Stomach smooth muscle (tissue), 2 donors: ENCODE results near the gene PTGFRN.

Experiments
- H3K27ac ChIP-seq: one replicate; pipeline ENCODE4 v1.7.0; 2013; ENCODE audit warnings: mild to moderate bottlenecking, low read length, inconsistent platforms
- H3K27me3 ChIP-seq, 2 donors: one replicate each; pipeline ENCODE4 v1.7.0; 2013; ENCODE audit warnings: low read length in 2 of 2; ENCODE audit not compliant: insufficient read depth in 2 of 2, control insufficient read depth in 1 of 2
- H3K36me3 ChIP-seq, 2 donors: one replicate each; pipeline ENCODE4 v1.7.0; 2013; ENCODE audit warnings: low read length in 2 of 2; ENCODE audit not compliant: control insufficient read depth in 2 of 2, insufficient read depth in 2 of 2
- H3K4me1 ChIP-seq: one replicate; pipeline ENCODE4 v1.7.0; 2013; ENCODE audit warnings: low read length; ENCODE audit not compliant: control insufficient read depth, insufficient read depth
- H3K4me3 ChIP-seq, 2 donors: one replicate each; pipeline ENCODE4 v1.7.0; 2013; ENCODE audit warnings: low read length in 2 of 2
- H3K9ac ChIP-seq, 2 donors: one replicate each; pipeline ENCODE4 v1.7.0; 2013; ENCODE audit warnings: low read length in 2 of 2, mild to moderate bottlenecking in 1 of 2
- H3K9me3 ChIP-seq, 2 donors: one replicate each; pipeline ENCODE4 v1.7.0; 2013; ENCODE audit warnings: low read length in 2 of 2; ENCODE audit not compliant: control insufficient read depth in 2 of 2
- donor health status: healthy.
- donor health status: Pancreatic carcinoma.

PTGFRN gene

DNA sequence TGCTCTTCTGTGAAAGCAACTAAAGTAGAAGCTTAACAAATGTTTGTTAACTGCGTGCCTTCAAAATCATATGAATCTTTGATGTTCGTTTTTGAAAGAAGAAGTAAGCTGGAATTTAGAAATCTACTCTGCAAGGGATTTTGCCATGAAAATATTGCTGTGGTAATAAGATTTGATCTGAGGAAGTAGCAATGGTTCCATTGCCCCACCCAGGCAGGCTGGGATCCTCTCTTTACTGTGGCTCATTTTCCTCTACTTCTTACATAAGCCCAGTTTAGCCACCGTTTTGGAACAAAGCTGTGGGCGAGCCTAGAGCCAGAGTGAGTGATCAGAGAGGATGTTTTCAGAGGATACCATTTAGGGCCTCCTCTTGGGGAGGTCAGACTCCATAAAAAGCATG, 20.3 kb upstream of the PTGFRN start:
- no peak overlapping the region for H3K9ac ChIP-seq
- no peak overlapping the region for H3K4me3 ChIP-seq
- no peaks in the 10 kb centered on the region for H3K9me3 ChIP-seq
- no peaks in the 10 kb centered on the region for H3K36me3 ChIP-seq
- no peaks in the 10 kb centered on the region for H3K4me1 ChIP-seq
- H3K27me3 ChIP-seq = no peaks in the 10 kb centered on the region
- no peak overlapping the region for H3K27ac ChIP-seq

DNA sequence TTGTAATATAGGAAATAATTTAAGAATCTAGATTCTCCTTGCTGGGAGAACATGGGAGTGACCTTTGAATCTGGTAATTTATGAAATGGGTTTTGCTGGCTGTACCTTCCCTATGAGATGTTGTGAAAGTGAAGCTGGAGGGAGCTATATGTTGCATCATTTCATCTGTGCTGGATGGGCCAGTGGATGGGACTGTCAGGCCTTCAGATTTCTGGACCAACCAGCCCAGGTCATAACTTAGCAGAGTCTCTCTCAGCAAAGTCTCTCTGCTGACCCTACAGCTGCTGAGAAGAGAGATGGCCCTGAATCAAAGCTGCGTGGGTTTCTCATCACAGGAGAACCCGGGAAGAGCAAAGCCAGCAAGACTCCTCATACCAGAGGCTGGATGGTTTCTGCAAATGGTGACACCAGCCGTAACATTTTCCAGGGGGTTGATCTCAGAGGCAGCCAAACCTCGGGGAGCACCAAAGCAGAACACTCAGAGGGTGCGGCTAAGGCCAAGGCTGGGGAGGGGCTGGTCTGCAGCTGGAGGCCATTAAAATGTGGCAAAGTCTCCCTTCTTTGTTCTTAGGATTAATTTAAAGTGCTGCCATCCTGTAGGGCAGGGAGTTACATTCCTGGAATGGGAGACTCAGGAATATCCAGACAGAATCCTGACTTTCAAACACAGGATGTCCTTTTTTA, 18.2 kb upstream of the PTGFRN start:
- H3K4me3 ChIP-seq = no peak overlapping the region
- H3K9ac ChIP-seq = no peak overlapping the region
- H3K9me3 ChIP-seq = no peaks in the 10 kb centered on the region
- no peaks in the 10 kb centered on the region for H3K36me3 ChIP-seq
- H3K27ac ChIP-seq = no peak overlapping the region
- no peaks in the 10 kb centered on the region for H3K4me1 ChIP-seq
- no peaks in the 10 kb centered on the region for H3K27me3 ChIP-seq

- no peaks in the 10 kb centered on the region for H3K36me3 ChIP-seq
- no peak overlapping the region for H3K27ac ChIP-seq
- no peaks in the 10 kb centered on the region for H3K4me1 ChIP-seq
- no peaks in the 10 kb centered on the region for H3K27me3 ChIP-seq
- H3K9ac ChIP-seq = no peak overlapping the region
- no peak overlapping the region for H3K4me3 ChIP-seq
- no peaks in the 10 kb centered on the region for H3K9me3 ChIP-seq
Observed at GRCh38 chr1:116895073-116895472, 14.6 kb upstream of the PTGFRN start.

DNA sequence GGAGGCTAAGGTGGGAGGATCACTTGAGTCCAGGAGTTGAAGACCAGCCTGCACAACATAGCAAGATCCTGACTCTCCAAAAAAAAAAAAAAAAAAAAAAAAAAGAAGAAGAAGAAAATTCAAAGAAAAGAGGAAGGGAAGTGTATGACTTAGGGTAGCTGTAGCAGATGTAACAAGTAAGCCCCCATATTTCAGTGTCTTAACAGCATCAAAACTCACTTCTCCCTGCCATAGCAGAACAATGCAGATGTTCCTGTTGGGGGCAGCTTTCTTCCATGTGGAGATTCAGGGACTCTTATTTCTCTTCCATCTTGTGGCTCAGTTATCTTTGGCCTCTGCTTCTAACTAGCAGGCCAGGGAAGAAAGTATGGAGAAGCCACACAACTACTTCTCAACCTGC, 10.2 kb upstream of the PTGFRN start:
- Histone ChIP-seq H3K27ac (no peak overlapping the region), H3K4me1 (no peaks in the 10 kb centered on the region), H3K9me3 (no peaks in the 10 kb centered on the region), H3K4me3 (no peak overlapping the region), H3K27me3 (no peaks in the 10 kb centered on the region), H3K36me3 (no peaks in the 10 kb centered on the region), H3K9ac (no peak overlapping the region)

DNA sequence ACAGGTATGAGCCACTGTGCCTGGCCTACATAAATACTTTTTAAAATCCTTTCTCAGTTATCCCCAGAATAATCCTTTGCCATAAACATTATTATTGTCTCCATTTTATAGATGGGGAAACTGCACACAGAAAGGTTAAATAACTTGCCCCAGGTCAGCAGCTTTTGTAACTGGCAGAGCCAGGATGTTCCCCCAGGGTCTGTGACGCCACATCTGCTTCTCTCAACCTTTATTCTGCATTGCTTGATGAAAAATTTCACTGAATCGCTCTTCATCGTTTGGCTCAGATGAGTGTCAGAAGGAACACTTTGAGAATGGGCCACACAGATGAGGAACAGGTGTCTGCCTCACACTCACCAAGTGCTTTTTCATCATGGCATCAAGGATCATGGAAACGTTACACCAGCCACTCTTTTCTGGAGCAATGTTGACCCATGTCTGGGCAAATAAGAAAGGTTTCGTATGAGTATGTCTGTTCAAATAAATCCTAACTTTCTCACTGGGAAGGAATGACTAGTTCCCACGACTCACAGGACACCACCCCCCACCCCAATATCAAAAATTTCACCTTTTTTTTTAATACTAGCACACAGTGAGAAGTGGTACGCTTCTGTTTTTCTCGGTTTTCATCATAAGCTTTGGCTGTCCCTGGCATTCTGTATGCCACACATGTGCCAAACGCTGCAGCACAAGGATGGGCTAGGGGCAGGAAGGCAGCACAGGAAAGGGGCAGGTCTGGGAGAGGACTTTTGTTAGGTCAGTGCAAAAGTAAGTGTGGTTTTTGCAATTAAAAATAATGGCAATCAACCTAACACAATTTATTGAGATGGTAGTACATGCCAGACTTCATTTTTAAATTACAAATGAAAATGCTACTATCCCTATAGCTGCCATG, 9.0 kb upstream of the PTGFRN start:
- H3K27me3 ChIP-seq = no peaks in the 10 kb centered on the region

DNA sequence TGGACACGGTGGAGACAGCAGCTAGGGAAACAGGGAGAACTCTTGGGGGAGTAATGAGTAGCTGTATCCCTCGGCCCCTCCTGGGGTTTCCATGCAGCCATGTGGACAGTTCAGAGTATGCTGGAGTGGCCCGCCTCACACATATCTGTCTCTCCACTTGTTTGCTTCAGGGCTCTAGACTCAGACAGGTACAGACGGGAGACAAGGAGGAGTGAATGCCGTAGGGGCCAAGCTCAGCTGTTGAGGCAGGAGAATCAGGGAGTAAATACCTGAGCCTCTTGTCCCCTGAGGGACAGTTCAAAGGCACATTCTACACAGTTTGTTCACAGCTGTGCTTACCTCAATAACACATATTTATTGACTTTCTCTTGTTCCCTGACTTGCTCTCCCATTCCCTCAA, 7.7 kb upstream of the PTGFRN start:
- Histone ChIP-seq H3K9me3 (no peaks in the 10 kb centered on the region), H3K9ac (no peak overlapping the region), H3K27me3 (no peaks in the 10 kb centered on the region), H3K4me3 (no peak overlapping the region), H3K36me3 (no peaks in the 10 kb centered on the region), H3K27ac (no peak overlapping the region), H3K4me1 (no peaks in the 10 kb centered on the region)

More for the DNA sequence above, 9.0 kb upstream of the PTGFRN start:
- Histone ChIP-seq H3K9ac (no peak overlapping the region), H3K4me1 (no peaks in the 10 kb centered on the region), H3K9me3 (no peaks in the 10 kb centered on the region), H3K27ac (no peak overlapping the region), H3K36me3 (no peaks in the 10 kb centered on the region), H3K4me3 (no peak overlapping the region)

DNA sequence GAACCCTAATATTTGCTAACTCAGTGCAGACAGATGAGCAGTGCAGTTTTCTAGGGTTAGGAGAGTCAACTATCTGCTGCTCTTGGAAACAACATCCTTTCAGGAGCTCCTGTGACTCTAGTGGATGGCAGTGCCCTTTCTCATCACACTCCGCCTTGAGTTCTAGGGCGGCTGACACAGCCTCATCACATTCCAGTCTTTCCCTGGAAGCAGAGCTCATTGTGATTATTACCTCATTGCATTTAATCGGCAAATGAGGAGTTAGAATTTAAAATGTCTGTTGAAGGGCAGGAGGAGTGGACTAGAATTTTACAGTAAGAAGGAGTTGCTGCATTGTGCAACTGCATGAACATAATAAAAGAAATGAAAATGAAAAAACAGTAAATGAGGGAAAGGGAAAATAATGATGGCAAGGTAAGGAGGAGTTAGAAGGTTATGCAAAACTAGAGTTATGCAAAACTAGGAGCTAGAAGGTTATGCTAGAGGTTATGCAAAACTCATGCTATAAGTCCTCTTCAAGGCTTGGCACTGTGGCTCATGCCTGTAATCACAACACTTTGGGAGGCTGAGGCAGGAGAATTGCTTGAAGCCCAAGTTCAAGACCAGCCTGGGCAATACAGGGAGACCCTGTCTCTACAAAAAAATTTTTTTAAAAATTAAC, 6.9 kb upstream of the PTGFRN start:
- Histone ChIP-seq H3K9ac (no peak overlapping the region), H3K27ac (no peak overlapping the region), H3K4me1 (no peaks in the 10 kb centered on the region), H3K9me3 (no peaks in the 10 kb centered on the region), H3K27me3 (no peaks in the 10 kb centered on the region), H3K36me3 (no peaks in the 10 kb centered on the region), H3K4me3 (no peak overlapping the region)

GRCh38 chr1:116904791-116905320, 4.9 kb upstream of the PTGFRN start:
- Histone ChIP-seq H3K27ac (no peak overlapping the region), H3K9ac (no peak overlapping the region), H3K4me1 (peaks cover 11% of the 10 kb centered on the region), H3K36me3 (no peaks in the 10 kb centered on the region), H3K27me3 (no peaks in the 10 kb centered on the region), H3K4me3 (no peak overlapping the region), H3K9me3 (no peaks in the 10 kb centered on the region)

DNA sequence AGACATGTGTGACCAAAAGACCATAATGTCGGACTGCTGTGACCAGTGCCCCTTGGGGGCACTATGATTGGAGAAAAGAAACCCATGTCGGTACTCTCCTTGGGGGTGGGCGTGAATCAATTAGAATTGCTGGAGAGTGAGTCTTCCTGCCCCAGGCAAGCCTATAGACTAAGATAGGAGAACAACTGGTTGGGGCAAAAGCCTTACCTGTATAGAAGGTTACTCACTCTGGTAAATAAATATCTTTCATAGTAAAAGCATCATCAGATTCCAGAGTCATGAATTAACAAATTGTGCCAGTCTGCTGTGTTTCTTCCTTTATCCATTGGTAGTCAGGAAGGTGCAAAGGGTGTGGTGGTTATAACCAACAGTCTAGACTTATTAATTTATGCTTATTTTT, 2.9 kb upstream of the PTGFRN start:
- Histone ChIP-seq H3K9me3 (no peaks in the 10 kb centered on the region), H3K4me3 (no peak overlapping the region), H3K9ac (no peak overlapping the region), H3K27ac (no peak overlapping the region), H3K36me3 (no peaks in the 10 kb centered on the region), H3K4me1 (peaks cover 20% of the 10 kb centered on the region), H3K27me3 (no peaks in the 10 kb centered on the region)

DNA sequence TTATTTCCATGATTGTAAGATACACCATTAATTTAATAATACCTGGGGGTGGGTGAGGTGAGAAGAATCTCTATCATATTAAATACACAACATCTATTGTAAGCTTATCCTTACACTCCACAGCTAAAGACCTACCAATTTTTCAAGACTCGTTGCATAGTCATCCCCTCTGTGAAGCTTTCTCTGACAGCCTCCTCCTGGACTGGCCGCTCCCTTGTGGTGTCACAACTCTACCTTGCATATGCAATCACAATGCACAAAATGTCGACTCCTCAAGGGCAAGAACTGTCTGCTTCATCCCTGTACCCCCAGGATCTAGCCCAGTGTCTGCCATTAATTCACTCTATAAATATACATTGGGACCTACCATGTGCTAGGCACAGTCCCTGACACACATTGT, 2.4 kb upstream of the PTGFRN start:
- Histone ChIP-seq H3K27me3 (no peaks in the 10 kb centered on the region), H3K4me3 (no peak overlapping the region), H3K4me1 (peaks cover 26% of the 10 kb centered on the region), H3K9ac (no peak overlapping the region), H3K9me3 (no peaks in the 10 kb centered on the region), H3K36me3 (no peaks in the 10 kb centered on the region), H3K27ac (no peak overlapping the region)
